DMS153 treated with DMSO at 0.1 percent for 48 hours (cell line): ENCODE results near the gene LARP1B.
A peak's percentile ranks its signal among the peaks of the same experiment; 100 is the strongest.
"Not testable (repeated sequence)": the region's sequence is repeated elsewhere in the genome, so short reads cannot be mapped to it uniquely, and the experiment has no call there.

Source experiments
- DNase-seq: peaks from one replicate; lab custom pipeline; 2025; ENCODE audit not compliant: unreplicated experiment; lab: John Stamatoyannopoulos, UW

The LARP1B gene

GRCh38 chr4:128134925-128135324, 73.8 kb downstream of the LARP1B start:
- no peak for DNase-seq

- DNase-seq = no peak
These were observed 74.3 kb downstream of the LARP1B start for GRCh38 chr4:128135391-128135790.

GRCh38 chr4:128141866-128142265, 80.8 kb downstream of the LARP1B start:
- DNase-seq = no peak

DNA sequence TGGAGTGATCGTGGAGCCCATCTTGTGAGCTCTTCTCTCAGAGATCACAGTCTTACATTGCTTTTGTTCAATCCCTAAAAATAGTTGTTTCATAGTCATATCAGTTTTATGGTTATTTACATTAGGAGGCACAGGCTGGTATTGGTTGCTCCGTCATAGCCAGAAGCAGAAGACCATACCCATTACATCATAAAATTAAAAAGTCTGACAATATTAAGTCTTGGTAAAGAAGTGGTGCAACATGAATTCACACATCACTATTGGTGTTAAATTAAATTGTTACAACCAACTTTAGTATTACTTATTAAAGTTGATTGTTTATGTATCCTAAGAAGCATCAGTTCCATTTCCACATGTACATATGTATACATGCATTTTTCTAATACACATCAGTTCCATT, 84.6 kb downstream of the LARP1B start:
- no peak for DNase-seq

DNA sequence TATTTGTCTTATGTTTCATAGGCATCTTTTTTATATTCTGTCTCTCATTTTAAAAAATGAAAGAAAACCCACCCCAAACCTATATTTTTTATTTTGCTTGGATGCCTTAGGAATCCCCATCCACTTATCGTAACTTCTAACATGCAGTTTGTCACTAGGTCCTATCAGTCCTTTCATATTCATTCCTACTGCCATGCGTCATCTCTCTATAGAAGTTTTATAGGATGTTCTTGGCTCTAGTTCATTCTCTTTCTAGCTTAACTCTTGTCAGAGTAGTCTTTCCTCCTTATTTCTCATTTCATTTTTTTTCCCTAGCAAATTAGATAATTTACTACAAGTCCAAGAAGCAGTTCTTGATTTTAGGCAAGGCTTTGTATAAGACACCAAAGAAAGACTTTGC, 92.7 kb downstream of the LARP1B start:
- no peak for DNase-seq

DNA sequence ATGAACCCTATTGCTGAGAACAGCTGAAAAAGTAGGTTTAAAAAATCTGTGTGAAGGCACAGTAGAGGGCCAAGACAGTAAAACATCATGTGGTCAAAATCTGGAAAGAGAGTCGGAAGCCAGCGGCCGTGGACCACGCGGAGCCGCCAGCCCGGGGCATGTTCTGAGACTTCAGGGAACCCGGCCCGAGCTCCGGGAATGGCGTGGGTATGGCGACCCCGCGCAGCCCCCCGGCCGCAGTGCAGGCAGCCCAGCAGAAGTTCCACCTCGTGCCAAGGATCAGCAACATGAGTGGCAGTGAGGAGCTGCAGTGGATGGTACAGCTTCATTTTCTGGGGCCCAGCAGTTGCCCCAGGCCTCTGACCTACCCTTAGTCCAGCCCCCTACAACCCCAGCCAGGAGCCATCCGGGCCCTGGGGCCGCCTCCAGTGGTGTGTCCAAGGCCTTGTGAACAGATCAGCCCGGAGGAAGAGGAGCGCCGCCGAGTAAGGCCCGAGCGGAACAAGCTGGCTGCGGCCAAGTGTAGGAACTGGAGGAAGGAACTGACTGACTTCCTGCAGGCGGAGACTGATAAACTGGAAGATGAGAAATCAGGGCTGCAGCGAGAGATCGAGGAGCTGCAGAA, 94.2 kb downstream of the LARP1B start:
- DNase-seq = no peak

- no peak for DNase-seq
These were observed 94.9 kb downstream of the LARP1B start for GRCh38 chr4:128155874-128156456.

DNA sequence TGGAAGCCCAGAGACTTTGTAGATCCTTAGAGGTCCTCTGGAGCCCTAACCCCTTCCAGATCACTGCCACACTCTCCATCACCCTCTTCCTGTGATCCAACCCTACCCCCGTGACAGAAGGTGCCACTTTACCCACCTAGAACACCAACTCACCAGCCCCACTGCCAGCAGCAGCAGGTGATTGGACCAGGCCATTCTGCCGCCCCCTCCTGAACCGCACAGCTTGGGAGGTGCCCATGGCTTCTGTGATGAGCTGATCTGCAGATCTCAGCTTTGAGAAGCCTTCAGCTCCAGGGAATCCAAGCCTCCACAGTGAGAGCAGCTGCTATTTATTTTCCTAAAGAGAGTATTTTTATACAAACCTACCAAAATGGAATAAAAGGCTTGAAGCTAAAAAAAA, 95.4 kb downstream of the LARP1B start:
- not testable (repeated sequence) for DNase-seq

GRCh38 chr4:128158894-128159293, 97.8 kb downstream of the LARP1B start:
- DNase-seq = no peak

DNA sequence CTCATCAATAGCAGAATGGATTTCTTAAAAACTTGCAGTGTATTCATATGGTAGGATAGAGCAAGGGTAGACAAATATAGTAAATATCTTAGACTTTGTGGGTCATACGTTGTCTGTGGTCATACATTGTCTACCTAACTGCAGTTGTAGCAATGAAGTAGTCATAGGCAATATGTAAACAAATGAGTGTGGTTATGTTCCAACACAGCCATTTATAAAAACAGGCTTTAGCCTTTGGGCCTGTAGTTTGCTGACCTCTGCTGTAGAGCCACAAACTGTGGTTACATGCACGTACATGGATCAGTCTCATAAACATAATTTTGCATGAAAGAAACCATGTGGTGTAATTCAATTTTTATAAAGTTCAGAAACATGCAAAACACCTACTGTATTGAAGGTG, 98.9 kb downstream of the LARP1B start:
- no peak for DNase-seq

- no peak for DNase-seq
These were observed 100.0 kb downstream of the LARP1B start for GRCh38 chr4:128161138-128161537.

GRCh38 chr4:128162434-128162833, 101.3 kb downstream of the LARP1B start:
- DNase-seq = no peak

DNA sequence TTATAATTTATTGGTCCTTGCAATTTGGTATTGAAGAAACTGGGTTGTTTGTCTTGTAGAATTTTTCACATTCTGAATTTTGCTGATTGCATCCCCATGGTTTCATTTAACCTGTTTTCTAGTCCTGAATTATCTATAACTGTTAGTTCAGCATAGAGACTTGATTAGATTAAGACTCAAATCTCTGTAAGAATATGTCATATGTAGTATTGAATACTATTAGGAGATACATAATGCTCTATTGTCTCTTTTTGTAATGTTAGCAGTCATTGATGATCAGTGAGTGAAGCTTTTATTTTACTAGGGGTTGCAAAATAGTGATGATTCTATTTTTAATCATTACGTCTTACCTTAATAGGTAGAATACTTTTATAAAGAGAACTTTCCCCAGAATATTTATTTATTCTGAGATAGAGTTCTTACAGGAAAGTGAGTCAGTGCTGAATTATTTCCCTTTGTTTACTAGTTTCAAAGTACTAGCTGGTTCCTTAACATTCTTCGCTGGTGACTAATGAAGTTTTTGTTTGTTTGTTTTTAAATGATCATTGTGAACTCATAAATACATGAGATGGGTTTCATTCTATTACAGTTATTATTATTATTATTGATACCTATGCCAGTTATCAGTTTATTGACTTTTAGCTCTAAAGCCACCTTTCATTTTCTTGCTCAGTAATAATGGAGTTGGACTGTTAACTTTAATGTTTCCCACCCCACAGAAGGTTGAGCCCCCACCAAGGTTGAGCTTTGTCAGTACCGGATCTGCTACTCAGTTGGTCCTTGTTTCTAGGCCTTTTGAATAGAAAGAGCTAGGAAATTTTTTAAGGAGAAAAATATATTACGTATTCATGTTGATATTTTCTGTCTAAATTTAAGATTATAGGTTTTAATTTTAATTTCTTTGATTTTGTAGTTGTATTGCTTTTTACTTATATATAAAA, 102.3 kb downstream of the LARP1B start:
- DNase-seq = no peak

DNA sequence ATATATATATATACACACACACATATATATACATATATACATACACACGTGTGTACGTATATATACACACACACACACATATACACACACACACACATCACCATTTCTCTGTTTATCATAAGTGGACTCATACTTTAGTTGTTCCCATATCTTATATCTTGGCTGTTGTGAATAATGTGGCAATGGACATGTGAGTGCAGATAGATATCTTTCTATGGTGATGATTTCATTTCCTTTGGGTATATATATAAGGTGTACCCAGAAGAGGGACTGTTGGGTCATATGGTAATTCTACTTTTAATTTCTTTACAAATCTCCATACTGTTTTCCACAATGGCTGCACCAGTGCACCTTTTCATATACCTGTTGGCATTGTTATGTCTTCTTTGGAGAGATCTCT, 105.9 kb downstream of the LARP1B start:
- no peak for DNase-seq

DNA sequence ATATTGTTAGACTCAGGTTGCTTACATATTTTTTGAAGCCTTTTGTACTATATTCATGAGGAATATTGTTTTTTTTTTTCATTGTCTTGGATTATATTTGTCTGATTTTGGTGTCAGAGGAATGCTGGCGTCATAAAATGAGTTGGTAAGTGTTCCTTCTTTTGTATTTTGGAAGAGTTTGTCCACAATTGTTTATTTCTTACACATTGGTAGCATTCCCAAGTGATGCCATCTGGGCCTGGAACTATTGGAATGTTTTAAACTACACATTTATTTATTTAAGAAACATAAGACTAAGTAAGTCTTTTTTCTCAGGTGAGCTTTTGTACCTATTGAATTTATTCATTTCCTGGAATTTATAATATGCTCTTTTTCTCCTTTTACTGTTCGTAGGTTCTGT, 107.6 kb downstream of the LARP1B start:
- no peak for DNase-seq

GRCh38 chr4:128169245-128169644, 108.1 kb downstream of the LARP1B start:
- no peak for DNase-seq

GRCh38 chr4:128176643-128177042, 115.5 kb downstream of the LARP1B start:
- DNase-seq = no peak

DNA sequence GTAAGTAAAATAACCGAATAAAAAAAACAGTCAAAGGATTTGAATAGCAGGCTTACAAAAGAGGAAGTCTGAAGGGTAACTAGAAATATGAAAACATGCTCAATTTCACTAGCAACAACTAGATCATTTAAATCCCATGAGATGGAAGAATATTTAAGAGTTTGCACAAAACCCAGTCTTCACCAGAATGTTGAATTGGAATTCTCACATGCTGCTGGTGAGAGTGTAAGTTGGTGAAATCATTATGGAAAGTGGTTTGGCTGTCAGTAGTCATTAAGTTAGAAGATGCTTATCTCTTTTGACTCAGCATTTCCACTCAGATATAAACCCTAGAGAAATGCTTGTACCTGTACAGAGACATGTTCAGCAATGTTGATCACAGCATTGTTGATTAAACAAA, 116.4 kb downstream of the LARP1B start:
- no peak for DNase-seq

GRCh38 chr4:128186623-128187022, 125.5 kb downstream of the LARP1B start:
- DNase-seq = no peak

DNA sequence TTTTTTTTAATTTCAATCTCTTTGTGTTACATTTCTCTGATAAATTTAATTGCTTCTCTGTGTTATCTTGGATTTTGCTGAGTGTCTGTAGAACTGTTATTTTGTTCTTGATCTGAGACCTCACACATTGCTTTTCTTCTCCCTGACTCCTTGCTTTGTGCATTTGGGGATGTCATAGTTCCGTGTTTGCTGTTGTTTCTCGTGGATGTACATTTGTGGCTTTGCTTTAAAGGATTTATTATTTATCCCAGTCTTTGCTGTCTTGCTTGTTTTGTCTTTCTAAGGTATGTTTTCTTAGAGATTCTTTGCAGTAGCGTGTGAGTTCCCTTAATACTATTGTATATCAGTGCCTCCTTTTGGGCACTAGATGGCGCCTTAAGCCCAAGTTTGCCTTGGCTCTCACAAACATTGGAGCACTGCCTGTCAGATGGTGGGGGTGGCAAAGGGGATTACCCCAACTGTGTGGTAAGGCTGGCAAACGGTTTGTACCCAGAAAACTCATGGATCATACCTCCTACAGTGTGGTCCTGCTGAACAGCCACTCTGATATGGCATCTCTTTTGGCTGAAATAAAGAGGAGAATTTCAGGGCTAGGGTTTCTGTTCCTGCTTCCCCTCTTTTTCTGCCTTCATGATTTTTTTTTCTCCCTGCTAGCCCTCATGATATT, 130.1 kb downstream of the LARP1B start:
- DNase-seq = peak; percentile 43
